NCI-H1930 (cell line): ENCODE measurements around the gene RBM19.

Source experiments
- DNase-seq, 2 experiments: peaks; one replicate each; lab custom pipeline; 2025; lab: John Stamatoyannopoulos, UW

The RBM19 gene

GRCh38 chr12:113800201-113800600 lies 165.9 kb downstream of the RBM19 start:
- no peak for DNase-seq

GRCh38 chr12:113798552-113798951 lies 167.6 kb downstream of the RBM19 start:
- no peak for DNase-seq

- DNase-seq: no peak
Measured at GRCh38 chr12:113797535-113797868, 168.6 kb downstream of the RBM19 start.

GRCh38 chr12:113796852-113797534 lies 169.1 kb downstream of the RBM19 start:
- no peak for DNase-seq

GRCh38 chr12:113796066-113796827 lies 169.9 kb downstream of the RBM19 start:
- no peak for DNase-seq

GRCh38 chr12:113795445-113795844 lies 170.7 kb downstream of the RBM19 start:
- no peak for DNase-seq

- no peak for DNase-seq
Measured at GRCh38 chr12:113794774-113795173, 171.4 kb downstream of the RBM19 start.

GRCh38 chr12:113793250-113793649 lies 172.9 kb downstream of the RBM19 start:
- no peak for DNase-seq

GRCh38 chr12:113792450-113792849 lies 173.7 kb downstream of the RBM19 start:
- DNase-seq: no peak

- no peak for DNase-seq
Measured at GRCh38 chr12:113788020-113788856, 177.9 kb downstream of the RBM19 start.

- no peak for DNase-seq
Measured at GRCh38 chr12:113786107-113786506, 180.0 kb downstream of the RBM19 start.

GRCh38 chr12:113783811-113784210 lies 182.3 kb downstream of the RBM19 start:
- no peak for DNase-seq

- DNase-seq: no peak
Measured at GRCh38 chr12:113782873-113783272, 183.3 kb downstream of the RBM19 start.

- DNase-seq: no peak
Measured at GRCh38 chr12:113781415-113782198, 184.5 kb downstream of the RBM19 start.

- DNase-seq: no peak
Measured at GRCh38 chr12:113779774-113780173, 186.4 kb downstream of the RBM19 start.

GRCh38 chr12:113778432-113779132 lies 187.5 kb downstream of the RBM19 start:
- DNase-seq: no peak

GRCh38 chr12:113777751-113778150 lies 188.4 kb downstream of the RBM19 start:
- no peak for DNase-seq

GRCh38 chr12:113776536-113776935 lies 189.6 kb downstream of the RBM19 start:
- DNase-seq: no peak

GRCh38 chr12:113774526-113774925 lies 191.6 kb downstream of the RBM19 start:
- DNase-seq: no peak

- no peak for DNase-seq
Measured at GRCh38 chr12:113772505-113773030, 193.6 kb downstream of the RBM19 start.

GRCh38 chr12:113770389-113770865 lies 195.7 kb downstream of the RBM19 start:
- no peak for DNase-seq
